Adipocyte (in vitro differentiated cells): ENCODE results near the gene ADAM23.

Experiments
- DNase-seq: peaks from one replicate; pipeline ENCODE4 v3.0.0-alpha.2; 2015; ENCODE audit warnings: low read depth
- H3K27me3 ChIP-seq: replicated peaks from 2 replicates; pipeline ENCODE4 v1.7.0; 2013; ENCODE audit warnings: mild to moderate bottlenecking, low read length, moderate library complexity; ENCODE audit not compliant: control insufficient read depth, insufficient read depth
- H3K36me3 ChIP-seq: 2 replicates; pipeline ENCODE4 v1.7.0; 2013; ENCODE audit warnings: low read length, mild to moderate bottlenecking, moderate library complexity; ENCODE audit not compliant: control insufficient read depth, insufficient read depth, severe bottlenecking
- H3K4me1 ChIP-seq: 2 replicates; pipeline ENCODE4 v1.7.0; 2013; ENCODE audit warnings: mild to moderate bottlenecking, low read length, moderate library complexity; ENCODE audit not compliant: control insufficient read depth, insufficient read depth
- H3K4me3 ChIP-seq: 2 replicates; pipeline ENCODE4 v1.7.0; 2013; ENCODE audit warnings: mild to moderate bottlenecking, low read length, moderate library complexity
- H3K9ac ChIP-seq: 2 replicates; pipeline ENCODE4 v1.7.0; 2013; ENCODE audit warnings: mild to moderate bottlenecking, low read length, moderate library complexity
- H3K9me3 ChIP-seq: 2 replicates; pipeline ENCODE4 v1.7.0; 2013; ENCODE audit warnings: mild to moderate bottlenecking, low read length, moderate library complexity; ENCODE audit not compliant: control insufficient read depth

Gene ADAM23

GRCh38 chr2:206474099-206474498 lies 30.8 kb downstream of the ADAM23 start:
- Histone ChIP-seq H3K4me3 (no peak overlapping the region), H3K4me1 (peaks cover 8% of the 10 kb centered on the region), H3K27me3 (no peaks in the 10 kb centered on the region), H3K36me3 (no peaks in the 10 kb centered on the region), H3K9me3 (no peaks in the 10 kb centered on the region), H3K9ac (no peak overlapping the region)
- no peak for DNase-seq

GRCh38 chr2:206477296-206477695 lies 34.0 kb downstream of the ADAM23 start:
- H3K27me3 ChIP-seq: no peaks in the 10 kb centered on the region
- no peak overlapping the region for H3K4me3 ChIP-seq
- peaks cover 8% of the 10 kb centered on the region for H3K4me1 ChIP-seq
- H3K9ac ChIP-seq: no peak overlapping the region
- DNase-seq: peak; percentile 75
- no peaks in the 10 kb centered on the region for H3K36me3 ChIP-seq
- no peaks in the 10 kb centered on the region for H3K9me3 ChIP-seq

- no peaks in the 10 kb centered on the region for H3K27me3 ChIP-seq
- peaks cover 8% of the 10 kb centered on the region for H3K4me1 ChIP-seq
- H3K9ac ChIP-seq: no peak overlapping the region
- H3K9me3 ChIP-seq: no peaks in the 10 kb centered on the region
- no peak for DNase-seq
- no peaks in the 10 kb centered on the region for H3K36me3 ChIP-seq
- no peak overlapping the region for H3K4me3 ChIP-seq
Observed at GRCh38 chr2:206478340-206478739, 35.0 kb downstream of the ADAM23 start.

- H3K9ac ChIP-seq: no peak overlapping the region
- DNase-seq: peak; percentile 28
Observed at GRCh38 chr2:206480161-206480560, 36.8 kb downstream of the ADAM23 start.

DNA sequence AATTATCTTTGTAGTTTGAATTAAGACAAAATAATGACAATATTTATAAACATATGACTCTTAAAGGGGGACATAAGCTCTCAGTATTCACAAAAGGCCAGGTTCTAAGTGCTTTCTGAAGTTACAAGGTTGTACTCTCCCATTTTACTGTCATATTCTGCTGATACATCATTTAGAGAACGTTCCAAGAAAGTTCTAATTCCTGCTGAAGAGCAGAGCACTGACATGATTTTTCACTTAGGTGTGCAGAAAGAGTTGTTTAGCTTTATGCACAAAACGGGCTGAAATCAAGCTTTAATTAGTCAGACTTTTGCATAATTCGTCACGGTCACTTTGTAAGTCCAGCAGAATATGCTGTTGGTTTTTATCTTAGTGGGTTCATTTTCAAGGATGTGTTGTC lies 37.3 kb downstream of the ADAM23 start:
- H3K4me1 ChIP-seq: peaks cover 8% of the 10 kb centered on the region
- H3K9me3 ChIP-seq: no peaks in the 10 kb centered on the region
- DNase-seq: no peak
- H3K36me3 ChIP-seq: no peaks in the 10 kb centered on the region
- H3K27me3 ChIP-seq: no peaks in the 10 kb centered on the region
- no peak overlapping the region for H3K4me3 ChIP-seq
- H3K9ac ChIP-seq: no peak overlapping the region

More at GRCh38 chr2:206480161-206480560, 36.8 kb downstream of the ADAM23 start:
- Histone ChIP-seq H3K27me3 (no peaks in the 10 kb centered on the region), H3K9me3 (no peaks in the 10 kb centered on the region), H3K4me1 (peaks cover 8% of the 10 kb centered on the region), H3K4me3 (no peak overlapping the region), H3K36me3 (no peaks in the 10 kb centered on the region)

DNA sequence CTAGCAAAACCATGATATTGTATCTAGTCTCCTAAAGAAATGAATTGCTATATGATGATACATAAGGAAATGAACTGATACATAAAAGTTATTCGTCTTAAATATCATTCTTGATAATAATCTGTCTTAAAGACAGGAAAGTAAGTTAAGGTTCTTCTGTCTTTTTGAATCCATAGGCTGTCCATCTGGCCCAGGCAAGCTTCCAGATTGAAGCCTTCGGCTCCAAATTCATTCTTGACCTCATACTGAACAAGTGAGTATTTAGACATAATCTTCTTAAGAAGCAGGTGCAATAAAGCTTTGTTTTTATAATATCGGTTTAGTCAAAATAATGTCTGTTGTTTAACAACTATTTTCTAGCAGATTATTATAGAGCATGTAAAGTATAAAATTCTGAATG lies 37.7 kb downstream of the ADAM23 start:
- Histone ChIP-seq H3K9ac (no peak overlapping the region), H3K4me1 (peaks cover 8% of the 10 kb centered on the region), H3K36me3 (no peaks in the 10 kb centered on the region), H3K9me3 (no peaks in the 10 kb centered on the region), H3K27me3 (no peaks in the 10 kb centered on the region), H3K4me3 (no peak overlapping the region)
- DNase-seq: no peak

DNA sequence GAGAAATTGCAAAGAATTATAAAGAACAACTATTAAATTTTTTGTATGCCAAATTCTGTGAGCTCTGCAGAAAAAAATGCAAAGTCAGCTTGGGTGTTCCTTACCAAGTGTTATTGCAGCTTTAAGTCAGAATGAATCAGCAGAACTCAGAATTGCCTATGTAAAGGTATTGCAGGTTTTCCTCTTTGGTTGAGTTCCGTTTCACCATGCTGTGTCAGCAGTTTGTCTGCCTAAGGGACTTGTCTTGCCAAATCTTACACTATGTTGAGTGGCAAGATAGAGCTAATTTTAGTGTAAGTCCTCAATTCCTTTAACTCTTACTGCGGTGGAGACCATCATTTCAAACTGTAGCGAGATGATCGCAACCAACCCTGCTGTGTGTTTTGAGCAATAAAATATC lies 38.8 kb downstream of the ADAM23 start:
- Histone ChIP-seq H3K27me3 (no peaks in the 10 kb centered on the region), H3K4me3 (no peak overlapping the region), H3K9ac (no peak overlapping the region), H3K9me3 (no peaks in the 10 kb centered on the region), H3K36me3 (no peaks in the 10 kb centered on the region), H3K4me1 (peaks cover 2% of the 10 kb centered on the region)
- DNase-seq: peak; percentile 26

DNA sequence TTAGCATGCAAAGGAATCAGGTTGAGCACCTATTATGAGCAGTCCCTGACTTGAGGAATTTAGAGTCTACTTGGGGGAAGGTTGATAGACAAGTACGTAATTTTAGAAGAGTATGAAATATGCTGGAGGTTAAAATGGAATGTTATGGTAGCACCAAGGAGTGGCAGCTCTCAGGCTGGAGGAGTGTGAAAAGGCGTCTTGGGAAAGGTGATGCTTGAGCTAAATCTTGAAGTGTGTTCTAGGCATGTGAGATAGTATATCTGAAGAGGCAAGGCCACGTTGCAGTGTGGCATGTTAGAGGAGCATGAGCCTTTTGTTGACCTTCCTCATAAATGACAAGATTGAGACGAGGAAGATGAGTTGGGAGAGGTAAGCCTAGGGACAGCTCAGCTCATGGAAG lies 39.3 kb downstream of the ADAM23 start:
- Histone ChIP-seq H3K36me3 (no peaks in the 10 kb centered on the region), H3K4me1 (no peaks in the 10 kb centered on the region), H3K9ac (no peak overlapping the region), H3K4me3 (no peak overlapping the region), H3K27me3 (no peaks in the 10 kb centered on the region), H3K9me3 (no peaks in the 10 kb centered on the region)
- DNase-seq: no peak

GRCh38 chr2:206488053-206488452 lies 44.7 kb downstream of the ADAM23 start:
- no peak overlapping the region for H3K9ac ChIP-seq
- H3K27me3 ChIP-seq: no peaks in the 10 kb centered on the region
- H3K4me3 ChIP-seq: no peak overlapping the region
- no peak for DNase-seq
- H3K9me3 ChIP-seq: no peaks in the 10 kb centered on the region
- H3K36me3 ChIP-seq: no peaks in the 10 kb centered on the region
- H3K4me1 ChIP-seq: no peaks in the 10 kb centered on the region

GRCh38 chr2:206488623-206489022 lies 45.3 kb downstream of the ADAM23 start:
- DNase-seq: no peak
- H3K4me1 ChIP-seq: no peaks in the 10 kb centered on the region

DNA sequence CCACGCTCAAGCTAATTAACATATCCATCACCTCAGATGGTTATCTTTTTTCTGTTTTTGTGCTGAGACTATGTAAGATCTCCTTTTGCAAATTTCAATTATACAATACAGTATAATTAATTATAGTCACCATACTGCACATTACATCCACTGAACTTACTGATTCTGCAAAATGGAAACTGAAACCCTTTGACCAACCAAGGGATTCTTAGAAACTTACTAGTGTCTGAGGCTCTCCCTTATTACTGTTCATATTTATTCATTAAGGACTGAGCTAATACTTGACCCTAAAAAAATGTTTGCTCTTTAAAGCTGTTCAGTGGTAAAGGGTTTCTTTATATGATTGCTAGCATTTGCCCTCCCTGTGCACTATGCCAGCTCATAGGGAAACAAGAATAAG lies 50.7 kb downstream of the ADAM23 start:
- no peaks in the 10 kb centered on the region for H3K27me3 ChIP-seq
- H3K4me1 ChIP-seq: no peaks in the 10 kb centered on the region
- no peak overlapping the region for H3K4me3 ChIP-seq
- no peaks in the 10 kb centered on the region for H3K36me3 ChIP-seq
- no peaks in the 10 kb centered on the region for H3K9me3 ChIP-seq
- H3K9ac ChIP-seq: no peak overlapping the region
- DNase-seq: no peak

More at GRCh38 chr2:206488623-206489022, 45.3 kb downstream of the ADAM23 start:
- no peak overlapping the region for H3K4me3 ChIP-seq
- H3K9ac ChIP-seq: no peak overlapping the region
- no peaks in the 10 kb centered on the region for H3K36me3 ChIP-seq
- no peaks in the 10 kb centered on the region for H3K27me3 ChIP-seq
- no peaks in the 10 kb centered on the region for H3K9me3 ChIP-seq

DNA sequence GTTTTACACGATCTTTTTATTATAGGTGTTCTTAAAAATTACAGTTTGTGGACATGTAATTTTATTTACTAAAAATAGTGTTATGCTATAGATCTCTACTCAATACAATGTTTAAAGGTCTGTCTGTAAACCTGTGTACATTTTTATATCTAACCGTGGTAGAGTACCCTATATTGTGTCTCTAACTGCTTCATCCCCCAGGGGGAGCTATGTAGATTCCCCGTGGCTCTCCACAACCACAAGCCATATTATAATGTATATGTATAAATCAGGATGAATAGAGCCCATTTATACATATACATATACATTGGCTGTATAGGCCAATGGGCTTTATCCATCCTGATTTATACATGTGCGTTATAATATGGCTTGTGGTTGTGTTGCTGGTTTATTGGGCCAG lies 59.4 kb downstream of the ADAM23 start:
- no peak for DNase-seq
- Histone ChIP-seq H3K9me3 (no peaks in the 10 kb centered on the region), H3K4me3 (no peak overlapping the region), H3K4me1 (no peaks in the 10 kb centered on the region), H3K27me3 (no peaks in the 10 kb centered on the region), H3K36me3 (no peaks in the 10 kb centered on the region), H3K9ac (no peak overlapping the region)
